ENCODE data around the gene CABP4. TPM values are rescaled to one million over a fixed set of nuclear protein-coding genes. Genes with fewer than 3 reads are reported as not detected.
"Not testable (repeated sequence)": the region's sequence is repeated elsewhere in the genome, so short reads cannot be mapped to it uniquely, and the experiment has no call there.

CABP4 gene
- total RNA-seq, 1 experiment from 2014 or later = 24.8 TPM

- TSS peak; percentile 15 for BruUV-seq (replicated peaks)
- H3K27ac Mint-ChIP-seq (ENCODE audit: unreplicated experiment) = peak within 1 kb of the TSS; percentile 64
- peaks cover 37% of the 10 kb centered on the region for H3K4me1 Mint-ChIP-seq (ENCODE audit: low read depth, unreplicated experiment)
- H3K4me3 Mint-ChIP-seq (ENCODE audit: low read depth, unreplicated experiment) = peak within 1 kb of the TSS; percentile 85
- peaks cover 47% of the 10 kb centered on the region for H3K36me3 Mint-ChIP-seq (ENCODE audit: insufficient read depth, unreplicated experiment)
- H3K27me3 Mint-ChIP-seq (ENCODE audit: unreplicated experiment) = peaks cover 10% of the 10 kb centered on the region
- peak; percentile 93 for DNase-seq
- no peaks in the 10 kb centered on the region for H3K9me3 Mint-ChIP-seq (ENCODE audit: low read depth, unreplicated experiment)
- CTCF ChIA-PET = interaction anchor here (0.6 to 2.6 kb wide), 6 partner anchors 10 to 158 kb away, joined by 3 to 10 read pairs (median 4); partner anchors contain the start of genes GPR152 and PPP1CA
- TF ChIP-seq, protein P1, sequence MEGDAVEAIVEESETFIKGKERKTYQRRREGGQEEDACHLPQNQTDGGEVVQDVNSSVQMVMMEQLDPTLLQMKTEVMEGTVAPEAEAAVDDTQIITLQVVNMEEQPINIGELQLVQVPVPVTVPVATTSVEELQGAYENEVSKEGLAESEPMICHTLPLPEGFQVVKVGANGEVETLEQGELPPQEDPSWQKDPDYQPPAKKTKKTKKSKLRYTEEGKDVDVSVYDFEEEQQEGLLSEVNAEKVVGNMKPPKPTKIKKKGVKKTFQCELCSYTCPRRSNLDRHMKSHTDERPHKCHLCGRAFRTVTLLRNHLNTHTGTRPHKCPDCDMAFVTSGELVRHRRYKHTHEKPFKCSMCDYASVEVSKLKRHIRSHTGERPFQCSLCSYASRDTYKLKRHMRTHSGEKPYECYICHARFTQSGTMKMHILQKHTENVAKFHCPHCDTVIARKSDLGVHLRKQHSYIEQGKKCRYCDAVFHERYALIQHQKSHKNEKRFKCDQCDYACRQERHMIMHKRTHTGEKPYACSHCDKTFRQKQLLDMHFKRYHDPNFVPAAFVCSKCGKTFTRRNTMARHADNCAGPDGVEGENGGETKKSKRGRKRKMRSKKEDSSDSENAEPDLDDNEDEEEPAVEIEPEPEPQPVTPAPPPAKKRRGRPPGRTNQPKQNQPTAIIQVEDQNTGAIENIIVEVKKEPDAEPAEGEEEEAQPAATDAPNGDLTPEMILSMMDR (IDR thresholded peaks at IDR 0.05; ENCODE audit: unreplicated experiment) = peak; percentile 14
- intact Hi-C loops (cut with micrococcal nuclease; ENCODE audit: unreplicated experiment) = no loop called here
These were observed 13.8 kb downstream of the CABP4 start, which contains the start of gene TMEM134 for GRCh38 chr11:67468759-67469507. TSS of gene TMEM134 (minus strand) at chr11:67469251. CDS start at chr11:67469192, 59 bp downstream.

DNA sequence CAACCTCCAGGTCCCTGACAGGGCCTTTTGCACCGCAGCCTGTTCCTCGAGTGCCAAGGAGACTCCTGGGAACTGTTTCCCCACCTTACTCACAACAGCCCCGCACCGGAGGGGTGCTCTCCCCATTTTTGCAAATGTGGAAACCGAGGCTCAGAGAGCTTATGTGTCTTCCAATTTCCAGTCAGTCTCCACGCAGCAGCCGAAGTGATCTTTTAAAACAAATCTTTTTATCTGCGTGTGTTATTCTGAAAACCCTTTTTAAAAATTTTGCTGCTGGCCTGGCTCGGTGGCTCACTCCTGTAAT is 14.3 kb downstream of the CABP4 start:
- H3K4me1 Mint-ChIP-seq (ENCODE audit: low read depth, unreplicated experiment) = peaks cover 32% of the 10 kb centered on the region
- no peak overlapping the region for H3K27ac Mint-ChIP-seq (ENCODE audit: unreplicated experiment)
- no peak for DNase-seq
- peaks cover 42% of the 10 kb centered on the region for H3K36me3 Mint-ChIP-seq (ENCODE audit: insufficient read depth, unreplicated experiment)
- H3K4me3 Mint-ChIP-seq (ENCODE audit: low read depth, unreplicated experiment) = peak overlapping the region; percentile 85
- TF ChIP-seq, protein P1 (IDR thresholded peaks at IDR 0.05; ENCODE audit: unreplicated experiment) = no peak
- intact Hi-C loops (cut with micrococcal nuclease; ENCODE audit: unreplicated experiment) = no loop called here
- no peaks in the 10 kb centered on the region for H3K9me3 Mint-ChIP-seq (ENCODE audit: low read depth, unreplicated experiment)
- CTCF ChIA-PET = interaction anchor here (0.6 to 2.6 kb wide), 3 partner anchors 9 to 68 kb away, joined by 3 to 10 read pairs (median 4); partner anchors contain the start of genes GPR152 and PPP1CA
- no TSS peak for BruUV-seq (replicated peaks)
- peaks cover 10% of the 10 kb centered on the region for H3K27me3 Mint-ChIP-seq (ENCODE audit: unreplicated experiment)

DNA sequence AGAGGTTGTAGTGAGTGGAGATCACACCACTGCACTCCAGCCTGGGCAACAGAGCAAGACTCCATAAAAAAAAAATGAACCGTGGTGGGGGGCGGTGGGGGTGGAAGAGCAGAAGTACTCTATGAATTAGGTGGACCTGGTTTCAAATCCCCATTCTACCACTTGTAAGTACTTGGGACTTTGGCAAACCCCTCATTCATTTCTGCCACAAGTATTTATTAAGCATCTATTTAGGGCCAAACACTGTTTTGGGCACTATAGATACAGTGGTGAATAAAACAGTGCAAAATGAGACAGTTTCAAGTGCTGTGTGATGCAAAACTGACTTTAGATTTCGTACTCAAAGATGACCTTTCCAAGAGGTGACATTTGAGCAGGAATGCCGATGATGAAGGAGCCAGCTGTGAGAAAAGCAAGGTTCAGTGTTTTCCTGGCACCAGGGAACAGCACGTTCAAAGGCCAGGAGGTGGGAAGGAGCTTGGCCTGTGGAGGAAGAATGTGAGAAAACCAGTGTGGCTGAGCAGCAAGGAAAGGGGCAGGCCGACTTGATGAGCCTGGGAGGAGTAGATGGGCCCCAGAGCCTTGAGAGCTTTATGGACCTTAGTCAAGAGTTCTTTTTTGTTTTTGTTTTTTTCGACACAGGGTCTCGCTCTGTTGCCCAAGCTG is 15.3 kb downstream of the CABP4 start:
- no TSS peak for BruUV-seq (replicated peaks)
- Mint-ChIP-seq H3K36me3 (ENCODE audit: insufficient read depth, unreplicated experiment) (peaks cover 31% of the 10 kb centered on the region), H3K4me3 (ENCODE audit: low read depth, unreplicated experiment) (no peak overlapping the region), H3K27me3 (ENCODE audit: unreplicated experiment) (peaks cover 10% of the 10 kb centered on the region), H3K9me3 (ENCODE audit: low read depth, unreplicated experiment) (no peaks in the 10 kb centered on the region), H3K27ac (ENCODE audit: unreplicated experiment) (peak overlapping the region; percentile 26), H3K4me1 (ENCODE audit: low read depth, unreplicated experiment) (peaks cover 25% of the 10 kb centered on the region)
- TF ChIP-seq, protein P1 (IDR thresholded peaks at IDR 0.05; ENCODE audit: unreplicated experiment) = no peak
- CTCF ChIA-PET = interaction anchor here (2.6 kb wide), 1 partner anchor 18 kb away, joined by 10 read pairs; the partner anchor contains the start of gene GPR152
- intact Hi-C loops (cut with micrococcal nuclease; ENCODE audit: unreplicated experiment) = no loop called here
- no peak for DNase-seq

GRCh38 chr11:67472882-67473281 is 17.7 kb downstream of the CABP4 start:
- no peak overlapping the region for H3K27ac Mint-ChIP-seq (ENCODE audit: unreplicated experiment)
- BruUV-seq (replicated peaks) = no TSS peak
- TF ChIP-seq, protein P1 (IDR thresholded peaks at IDR 0.05; ENCODE audit: unreplicated experiment) = no peak
- H3K4me1 Mint-ChIP-seq (ENCODE audit: low read depth, unreplicated experiment) = peaks cover 14% of the 10 kb centered on the region
- H3K9me3 Mint-ChIP-seq (ENCODE audit: low read depth, unreplicated experiment) = no peaks in the 10 kb centered on the region
- peaks cover 19% of the 10 kb centered on the region for H3K36me3 Mint-ChIP-seq (ENCODE audit: insufficient read depth, unreplicated experiment)
- CTCF ChIA-PET = interaction anchor here (0.6 kb wide), 1 partner anchor 1218 kb away, joined by 4 read pairs; no protein-coding TSS in a partner anchor
- intact Hi-C loops (cut with micrococcal nuclease; ENCODE audit: unreplicated experiment) = no loop called here
- peaks cover 10% of the 10 kb centered on the region for H3K27me3 Mint-ChIP-seq (ENCODE audit: unreplicated experiment)
- DNase-seq = no peak
- no peak overlapping the region for H3K4me3 Mint-ChIP-seq (ENCODE audit: low read depth, unreplicated experiment)

GRCh38 chr11:67476692-67477091 is 21.5 kb downstream of the CABP4 start:
- BruUV-seq (replicated peaks); H3K4me1 Mint-ChIP-seq (ENCODE audit: low read depth, unreplicated experiment); H3K9me3 Mint-ChIP-seq (ENCODE audit: low read depth, unreplicated experiment); H3K27me3 Mint-ChIP-seq (ENCODE audit: unreplicated experiment); H3K27ac Mint-ChIP-seq (ENCODE audit: unreplicated experiment); H3K36me3 Mint-ChIP-seq (ENCODE audit: insufficient read depth, unreplicated experiment); DNase-seq; H3K4me3 Mint-ChIP-seq (ENCODE audit: low read depth, unreplicated experiment); intact Hi-C loops (cut with micrococcal nuclease; ENCODE audit: unreplicated experiment): not testable (repeated sequence)
- CTCF ChIA-PET = interaction anchor here (1.3 kb wide), 1 partner anchor 152 kb away, joined by 3 read pairs; no protein-coding TSS in a partner anchor

DNA sequence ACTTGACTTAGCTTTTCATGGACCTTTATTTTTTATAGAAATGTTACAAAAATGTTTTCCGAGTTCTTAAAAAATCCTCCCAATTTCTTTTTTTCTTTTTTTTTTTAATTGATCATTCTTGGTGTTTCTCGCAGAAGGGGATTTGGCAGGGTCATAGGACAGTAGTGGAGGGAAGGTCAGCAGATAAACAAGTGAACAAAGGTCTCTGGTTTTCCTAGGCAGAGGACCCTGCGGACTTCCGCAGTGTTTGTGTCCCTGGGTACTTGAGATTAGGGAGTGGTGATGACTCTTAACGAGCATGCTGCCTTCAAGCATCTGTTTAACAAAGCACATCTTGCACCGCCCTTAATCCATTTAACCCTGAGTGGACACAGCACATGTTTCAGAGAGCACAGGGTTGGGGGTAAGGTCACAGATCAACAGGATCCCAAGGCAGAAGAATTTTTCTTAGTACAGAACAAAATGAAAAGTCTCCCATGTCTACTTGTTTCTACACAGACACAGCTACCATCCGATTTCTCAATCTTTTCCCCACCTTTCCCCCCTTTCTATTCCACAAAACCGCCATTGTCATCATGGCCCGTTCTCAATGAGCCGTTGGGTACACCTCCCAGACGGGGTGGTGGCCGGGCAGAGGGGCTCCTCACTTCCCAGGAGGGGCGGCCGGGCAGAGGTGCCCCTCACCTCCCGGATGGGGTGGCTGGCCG is 22.3 kb downstream of the CABP4 start:
- H3K36me3 Mint-ChIP-seq (ENCODE audit: insufficient read depth, unreplicated experiment); H3K4me3 Mint-ChIP-seq (ENCODE audit: low read depth, unreplicated experiment); H3K4me1 Mint-ChIP-seq (ENCODE audit: low read depth, unreplicated experiment); intact Hi-C loops (cut with micrococcal nuclease; ENCODE audit: unreplicated experiment); H3K27me3 Mint-ChIP-seq (ENCODE audit: unreplicated experiment); BruUV-seq (replicated peaks); H3K9me3 Mint-ChIP-seq (ENCODE audit: low read depth, unreplicated experiment); DNase-seq; CTCF ChIA-PET; H3K27ac Mint-ChIP-seq (ENCODE audit: unreplicated experiment): not testable (repeated sequence)
